Activated T-cell treated with anti-CD3 and anti-CD28 coated beads for 1 hour (primary cell): Measurements from ENCODE around the gene CELF2.
"Not testable (repeated sequence)": the region's sequence is repeated elsewhere in the genome, so short reads cannot be mapped to it uniquely, and the experiment has no call there.

Experiments used
- DNase-seq: peaks from one replicate; pipeline ENCODE4 v3.0.0-alpha.2; 2020; ENCODE audit warnings: low read depth

The CELF2 gene

GRCh38 chr10:11330383-11331045, 312.8 kb downstream of the CELF2 start:
- no peak for DNase-seq

GRCh38 chr10:11331046-11331577, 313.4 kb downstream of the CELF2 start:
- no peak for DNase-seq

- DNase-seq: no peak
Measured at GRCh38 chr10:11331726-11332125, 314.1 kb downstream of the CELF2 start.

- DNase-seq: no peak
Measured at GRCh38 chr10:11332846-11333245, 315.2 kb downstream of the CELF2 start.

- DNase-seq: no peak
Measured at GRCh38 chr10:11334436-11334835, 316.8 kb downstream of the CELF2 start.

GRCh38 chr10:11335167-11335652, 317.5 kb downstream of the CELF2 start:
- DNase-seq: no peak

- no peak for DNase-seq
Measured at GRCh38 chr10:11335881-11336430, 318.3 kb downstream of the CELF2 start.

- no peak for DNase-seq
Measured at GRCh38 chr10:11336722-11337162, 319.1 kb downstream of the CELF2 start.

GRCh38 chr10:11337516-11337915, 319.8 kb downstream of the CELF2 start:
- DNase-seq: no peak

- DNase-seq: no peak
Measured at GRCh38 chr10:11338160-11338844, 320.6 kb downstream of the CELF2 start.

- DNase-seq: no peak
Measured at GRCh38 chr10:11339013-11339412, 321.3 kb downstream of the CELF2 start.

- DNase-seq: no peak
Measured at GRCh38 chr10:11339660-11340059, 322.0 kb downstream of the CELF2 start.

GRCh38 chr10:11341283-11341960, 323.8 kb downstream of the CELF2 start:
- DNase-seq: no peak

- DNase-seq: no peak
Measured at GRCh38 chr10:11344081-11344480, 326.4 kb downstream of the CELF2 start.

GRCh38 chr10:11344550-11344949, 326.9 kb downstream of the CELF2 start:
- no peak for DNase-seq

- no peak for DNase-seq
Measured at GRCh38 chr10:11345224-11346054, 327.8 kb downstream of the CELF2 start.

GRCh38 chr10:11347580-11347979, 329.9 kb downstream of the CELF2 start:
- not testable (repeated sequence) for DNase-seq

- no peak for DNase-seq
Measured at GRCh38 chr10:11351801-11352200, 334.1 kb downstream of the CELF2 start.

- no peak for DNase-seq
Measured at GRCh38 chr10:11353006-11353896, 335.6 kb downstream of the CELF2 start.

GRCh38 chr10:11354823-11355222, 337.2 kb downstream of the CELF2 start:
- DNase-seq: no peak
